DOHH2 (cell line): ENCODE measurements around the gene KCNMA1.

Source experiments
- H3F3A ChIP-seq: fragments of 200-600 bp; sonication (generic), shearing (Covaris generic); 2 replicates; pipeline ENCODE4 v1.6.0; 2016; ENCODE audit warnings: antibody characterized with exemption, mild to moderate bottlenecking; ENCODE audit not compliant: control insufficient read depth, insufficient read depth
- H3K27ac ChIP-seq: fragments of 200-600 bp; sonication (generic); 2 replicates; pipeline ENCODE4 v1.5.1; 2014; ENCODE audit warnings: low read depth, mild to moderate bottlenecking, low read length, moderate library complexity
- H3K27me3 ChIP-seq: fragments of 200-600 bp; sonication (generic); 2 replicates; pipeline ENCODE4 v1.6.1; 2014; ENCODE audit warnings: mild to moderate bottlenecking, low read length, mixed read lengths; ENCODE audit not compliant: control insufficient read depth
- H3K36me3 ChIP-seq: fragments of 200-600 bp; sonication (generic); 2 replicates; pipeline ENCODE4 v1.6.1; 2014; ENCODE audit warnings: mild to moderate bottlenecking, low read length, moderate library complexity, mixed read lengths; ENCODE audit not compliant: control insufficient read depth
- H3K4me1 ChIP-seq: fragments of 200-600 bp; sonication (generic); 2 replicates; pipeline ENCODE4 v1.6.1; 2014; ENCODE audit warnings: mild to moderate bottlenecking, low read length, mixed read lengths; ENCODE audit not compliant: control insufficient read depth
- H3K4me2 ChIP-seq: fragments of 200-600 bp; sonication (generic); 2 replicates; pipeline ENCODE4 v1.6.0; 2014; ENCODE audit warnings: mild to moderate bottlenecking, low read length, moderate library complexity
- H3K4me3 ChIP-seq: fragments of 200-600 bp; sonication (generic); 2 replicates; pipeline ENCODE4 v1.5.1; 2014; ENCODE audit warnings: mild to moderate bottlenecking, low read length, mixed read lengths
- H3K79me2 ChIP-seq: fragments of 200-600 bp; sonication (generic); 2 replicates; pipeline ENCODE4 v1.6.1; 2014; ENCODE audit warnings: mild to moderate bottlenecking, low read length, mixed read lengths; ENCODE audit not compliant: control insufficient read depth
- H3K9me2 ChIP-seq: fragments of 200-600 bp; sonication (generic); replicated peaks from 2 replicates; pipeline ENCODE4 v1.6.1; 2014; ENCODE audit warnings: mild to moderate bottlenecking, low read length, mixed read lengths; ENCODE audit not compliant: control insufficient read depth
- H3K9me3 ChIP-seq: fragments of 200-600 bp; sonication (generic); 2 replicates; pipeline ENCODE4 v1.6.1; 2014; ENCODE audit warnings: antibody characterized with exemption, low read length, mixed read lengths; ENCODE audit not compliant: control insufficient read depth, insufficient read depth
- H4K20me1 ChIP-seq: fragments of 200-600 bp; sonication (generic); 2 replicates; pipeline ENCODE4 v1.6.0; 2014; ENCODE audit warnings: low read depth, mild to moderate bottlenecking, antibody characterized with exemption, low read length, moderate library complexity; ENCODE audit not compliant: control insufficient read depth, insufficient read depth
- EZH2phosphoT487 ChIP-seq: fragments of 200-600 bp; sonication (generic); IDR thresholded peaks from 2 replicates; pipeline ENCODE4 v1.6.1; 2017; ENCODE audit warnings: borderline replicate concordance, mild to moderate bottlenecking, antibody characterized with exemption, low read length, moderate library complexity, mixed read lengths
- TF ChIP-seq, protein P1 (sequence below): fragments of 200-600 bp; sonication (generic); IDR thresholded peaks from one replicate; pipeline ENCODE4 v1.5.1; 2014; ENCODE audit warnings: antibody characterized with exemption, mild to moderate bottlenecking, low read depth, low read length; ENCODE audit not compliant: poor library complexity, severe bottlenecking

KCNMA1 gene

GRCh38 chr10:77305650-77306632 lies 331.7 kb downstream of the KCNMA1 start:
- H4K20me1 ChIP-seq: no peaks in the 10 kb centered on the region
- H3K36me3 ChIP-seq: no peaks in the 10 kb centered on the region
- no peak overlapping the region for H3K4me2 ChIP-seq
- H3K9me2 ChIP-seq: no peaks in the 10 kb centered on the region
- no peak for TF ChIP-seq EZH2phosphoT487
- TF ChIP-seq, protein P1, sequence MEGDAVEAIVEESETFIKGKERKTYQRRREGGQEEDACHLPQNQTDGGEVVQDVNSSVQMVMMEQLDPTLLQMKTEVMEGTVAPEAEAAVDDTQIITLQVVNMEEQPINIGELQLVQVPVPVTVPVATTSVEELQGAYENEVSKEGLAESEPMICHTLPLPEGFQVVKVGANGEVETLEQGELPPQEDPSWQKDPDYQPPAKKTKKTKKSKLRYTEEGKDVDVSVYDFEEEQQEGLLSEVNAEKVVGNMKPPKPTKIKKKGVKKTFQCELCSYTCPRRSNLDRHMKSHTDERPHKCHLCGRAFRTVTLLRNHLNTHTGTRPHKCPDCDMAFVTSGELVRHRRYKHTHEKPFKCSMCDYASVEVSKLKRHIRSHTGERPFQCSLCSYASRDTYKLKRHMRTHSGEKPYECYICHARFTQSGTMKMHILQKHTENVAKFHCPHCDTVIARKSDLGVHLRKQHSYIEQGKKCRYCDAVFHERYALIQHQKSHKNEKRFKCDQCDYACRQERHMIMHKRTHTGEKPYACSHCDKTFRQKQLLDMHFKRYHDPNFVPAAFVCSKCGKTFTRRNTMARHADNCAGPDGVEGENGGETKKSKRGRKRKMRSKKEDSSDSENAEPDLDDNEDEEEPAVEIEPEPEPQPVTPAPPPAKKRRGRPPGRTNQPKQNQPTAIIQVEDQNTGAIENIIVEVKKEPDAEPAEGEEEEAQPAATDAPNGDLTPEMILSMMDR: no peak
- no peak overlapping the region for H3K4me3 ChIP-seq
- H3K4me1 ChIP-seq: no peaks in the 10 kb centered on the region
- H3K27me3 ChIP-seq: no peaks in the 10 kb centered on the region
- H3K27ac ChIP-seq: no peak overlapping the region
- H3F3A ChIP-seq: no peaks in the 10 kb centered on the region
- peaks cover 9% of the 10 kb centered on the region; the same call in 1 of the 2 replicates for H3K9me3 ChIP-seq
- H3K79me2 ChIP-seq: no peaks in the 10 kb centered on the region

DNA sequence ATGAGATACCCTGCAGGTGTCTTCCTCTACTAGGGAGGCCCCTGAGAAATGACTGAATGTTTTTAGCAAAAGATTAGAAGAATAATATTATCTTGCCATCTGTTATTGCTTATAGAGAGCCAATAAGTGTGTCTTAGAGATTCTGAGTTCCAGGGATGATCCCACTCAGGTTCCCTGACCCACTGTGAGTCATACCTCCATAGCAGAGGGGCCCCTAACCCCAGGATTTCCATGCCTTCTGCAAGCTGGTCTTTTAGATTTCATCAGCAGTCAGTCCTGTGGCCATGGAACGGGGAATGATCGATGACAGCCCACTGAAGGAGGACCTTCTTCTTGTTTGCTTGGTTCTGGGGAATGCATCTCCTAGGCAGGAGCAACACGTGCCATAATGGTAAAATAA lies 333.4 kb downstream of the KCNMA1 start:
- H3K27ac ChIP-seq: no peak overlapping the region
- no peaks in the 10 kb centered on the region for H3K27me3 ChIP-seq
- no peaks in the 10 kb centered on the region for H4K20me1 ChIP-seq
- no peaks in the 10 kb centered on the region for H3K9me2 ChIP-seq
- H3K79me2 ChIP-seq: no peaks in the 10 kb centered on the region
- H3K4me2 ChIP-seq: no peak overlapping the region
- H3F3A ChIP-seq: no peaks in the 10 kb centered on the region
- no peaks in the 10 kb centered on the region for H3K4me1 ChIP-seq
- H3K9me3 ChIP-seq: peaks cover 9% of the 10 kb centered on the region; the same call in 1 of the 2 replicates
- no peak overlapping the region for H3K4me3 ChIP-seq
- no peak for TF ChIP-seq EZH2phosphoT487
- TF ChIP-seq, protein P1: no peak
- H3K36me3 ChIP-seq: no peaks in the 10 kb centered on the region

GRCh38 chr10:77301305-77301730 lies 336.3 kb downstream of the KCNMA1 start:
- H3K4me2 ChIP-seq: no peak overlapping the region

More at GRCh38 chr10:77301305-77301730, 336.3 kb downstream of the KCNMA1 start:
- Histone ChIP-seq H3K9me3 (peaks cover 9% of the 10 kb centered on the region; the same call in 1 of the 2 replicates), H3F3A (no peaks in the 10 kb centered on the region), H3K9me2 (no peaks in the 10 kb centered on the region), H4K20me1 (no peaks in the 10 kb centered on the region), H3K36me3 (no peaks in the 10 kb centered on the region), H3K27ac (no peak overlapping the region), H3K4me3 (no peak overlapping the region), H3K27me3 (no peaks in the 10 kb centered on the region), H3K4me1 (no peaks in the 10 kb centered on the region), H3K79me2 (no peaks in the 10 kb centered on the region)
- TF ChIP-seq EZH2phosphoT487: no peak
- TF ChIP-seq, protein P1: no peak
